C4-2B (cell line): ENCODE results near the gene SND1.

Source experiments
- ZFX ChIP-seq: fragments of 450-650 bp; IDR thresholded peaks from 2 replicates; pipeline ENCODE4 v1.6.1; 2017
- TF ChIP-seq, protein P1 (sequence below): fragments of 450-650 bp; conservative IDR thresholded peaks from 2 replicates; pipeline ENCODE4 v1.5.1; 2017; ENCODE audit warnings: mild to moderate bottlenecking

DNA sequence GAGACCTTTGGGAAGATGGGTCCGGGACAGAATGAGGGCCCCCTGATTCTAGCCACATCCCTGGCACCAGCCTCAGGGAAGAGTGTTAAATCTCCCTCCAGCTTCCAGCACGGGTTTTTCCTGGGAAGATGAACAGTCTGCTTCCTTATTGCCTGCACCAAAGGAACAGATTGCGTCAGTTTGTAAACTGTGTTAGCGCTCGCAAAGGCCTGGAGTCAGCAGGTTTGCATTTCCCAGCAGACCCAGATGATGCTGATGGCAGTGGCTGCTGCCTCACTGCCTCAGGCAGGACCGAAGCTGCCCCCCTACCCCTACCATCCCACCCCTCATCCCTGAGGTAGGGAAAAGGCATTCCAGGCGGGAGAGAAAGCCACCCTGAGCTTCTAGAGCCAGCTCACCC, 413.9 kb downstream of the SND1 start:
- TF ChIP-seq, protein P1, sequence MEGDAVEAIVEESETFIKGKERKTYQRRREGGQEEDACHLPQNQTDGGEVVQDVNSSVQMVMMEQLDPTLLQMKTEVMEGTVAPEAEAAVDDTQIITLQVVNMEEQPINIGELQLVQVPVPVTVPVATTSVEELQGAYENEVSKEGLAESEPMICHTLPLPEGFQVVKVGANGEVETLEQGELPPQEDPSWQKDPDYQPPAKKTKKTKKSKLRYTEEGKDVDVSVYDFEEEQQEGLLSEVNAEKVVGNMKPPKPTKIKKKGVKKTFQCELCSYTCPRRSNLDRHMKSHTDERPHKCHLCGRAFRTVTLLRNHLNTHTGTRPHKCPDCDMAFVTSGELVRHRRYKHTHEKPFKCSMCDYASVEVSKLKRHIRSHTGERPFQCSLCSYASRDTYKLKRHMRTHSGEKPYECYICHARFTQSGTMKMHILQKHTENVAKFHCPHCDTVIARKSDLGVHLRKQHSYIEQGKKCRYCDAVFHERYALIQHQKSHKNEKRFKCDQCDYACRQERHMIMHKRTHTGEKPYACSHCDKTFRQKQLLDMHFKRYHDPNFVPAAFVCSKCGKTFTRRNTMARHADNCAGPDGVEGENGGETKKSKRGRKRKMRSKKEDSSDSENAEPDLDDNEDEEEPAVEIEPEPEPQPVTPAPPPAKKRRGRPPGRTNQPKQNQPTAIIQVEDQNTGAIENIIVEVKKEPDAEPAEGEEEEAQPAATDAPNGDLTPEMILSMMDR = no peak
- TF ChIP-seq ZFX = no peak
